ENCODE results near the gene STEAP3.

STEAP3 gene

GRCh38 chr2:119280680-119281079 is 57.0 kb downstream of the STEAP3 start:
- 82 to 87% methylated on average over 3 to 4 of the region's 4 CpGs for WGBS, 2 experiments
- H3K27me3 ChIP-seq (ENCODE audit: control insufficient read depth, insufficient read depth, low read length, poor library complexity, severe bottlenecking), result no peaks in the 10 kb centered on the region
- no peaks in the 10 kb centered on the region for H3K36me3 ChIP-seq (ENCODE audit: control insufficient read depth, insufficient read depth, low read length)
- no peak overlapping the region for H3K27ac ChIP-seq (ENCODE audit: insufficient read depth, low read depth, low read length, poor library complexity, severe bottlenecking)
- no peaks in the 10 kb centered on the region for H3K9me3 ChIP-seq (ENCODE audit: control insufficient read depth, low read length)
- no peaks in the 10 kb centered on the region for H3K4me1 ChIP-seq (ENCODE audit: control insufficient read depth, insufficient read depth, low read length)
- H3K4me3 ChIP-seq (ENCODE audit: insufficient read depth, low read depth, low read length), result no peak overlapping the region

GRCh38 chr2:119282146-119282995 is 58.7 kb downstream of the STEAP3 start:
- Histone ChIP-seq H3K9me3 (ENCODE audit: control insufficient read depth, low read length) (no peaks in the 10 kb centered on the region), H3K27me3 (ENCODE audit: control insufficient read depth, insufficient read depth, low read length, poor library complexity, severe bottlenecking) (no peaks in the 10 kb centered on the region), H3K36me3 (ENCODE audit: control insufficient read depth, insufficient read depth, low read length) (no peaks in the 10 kb centered on the region), H3K27ac (ENCODE audit: insufficient read depth, low read depth, low read length, poor library complexity, severe bottlenecking) (no peak overlapping the region), H3K4me1 (ENCODE audit: control insufficient read depth, insufficient read depth, low read length) (no peaks in the 10 kb centered on the region), H3K4me3 (ENCODE audit: insufficient read depth, low read depth, low read length) (no peak overlapping the region)
- 90% methylated on average over 21 of the region's 21 CpGs for WGBS, 2 experiments

GRCh38 chr2:119282996-119283511 is 59.4 kb downstream of the STEAP3 start:
- no peaks in the 10 kb centered on the region for H3K4me1 ChIP-seq (ENCODE audit: control insufficient read depth, insufficient read depth, low read length)
- H3K4me3 ChIP-seq (ENCODE audit: insufficient read depth, low read depth, low read length), result no peak overlapping the region
- 91 to 93% methylated on average over 4 of the region's 4 CpGs for WGBS, 2 experiments

GRCh38 chr2:119283873-119284331 is 60.3 kb downstream of the STEAP3 start:
- Histone ChIP-seq H3K9me3 (ENCODE audit: control insufficient read depth, low read length) (no peaks in the 10 kb centered on the region), H3K27me3 (ENCODE audit: control insufficient read depth, insufficient read depth, low read length, poor library complexity, severe bottlenecking) (no peaks in the 10 kb centered on the region), H3K4me3 (ENCODE audit: insufficient read depth, low read depth, low read length) (no peak overlapping the region), H3K36me3 (ENCODE audit: control insufficient read depth, insufficient read depth, low read length) (no peaks in the 10 kb centered on the region), H3K4me1 (ENCODE audit: control insufficient read depth, insufficient read depth, low read length) (no peaks in the 10 kb centered on the region), H3K27ac (ENCODE audit: insufficient read depth, low read depth, low read length, poor library complexity, severe bottlenecking) (no peak overlapping the region)
- WGBS, 2 experiments, result 91 to 93% methylated on average over 10 of the region's 10 CpGs

More at GRCh38 chr2:119282996-119283511, 59.4 kb downstream of the STEAP3 start:
- no peaks in the 10 kb centered on the region for H3K27me3 ChIP-seq (ENCODE audit: control insufficient read depth, insufficient read depth, low read length, poor library complexity, severe bottlenecking)
- no peak overlapping the region for H3K27ac ChIP-seq (ENCODE audit: insufficient read depth, low read depth, low read length, poor library complexity, severe bottlenecking)
- no peaks in the 10 kb centered on the region for H3K9me3 ChIP-seq (ENCODE audit: control insufficient read depth, low read length)
- no peaks in the 10 kb centered on the region for H3K36me3 ChIP-seq (ENCODE audit: control insufficient read depth, insufficient read depth, low read length)

GRCh38 chr2:119286661-119287060 is 63.0 kb downstream of the STEAP3 start:
- Histone ChIP-seq H3K9me3 (ENCODE audit: control insufficient read depth, low read length) (no peaks in the 10 kb centered on the region), H3K27ac (ENCODE audit: insufficient read depth, low read depth, low read length, poor library complexity, severe bottlenecking) (no peak overlapping the region), H3K4me1 (ENCODE audit: control insufficient read depth, insufficient read depth, low read length) (no peaks in the 10 kb centered on the region), H3K27me3 (ENCODE audit: control insufficient read depth, insufficient read depth, low read length, poor library complexity, severe bottlenecking) (no peaks in the 10 kb centered on the region), H3K36me3 (ENCODE audit: control insufficient read depth, insufficient read depth, low read length) (no peaks in the 10 kb centered on the region), H3K4me3 (ENCODE audit: insufficient read depth, low read depth, low read length) (no peak overlapping the region)
- WGBS, 2 experiments, result 86 to 90% methylated on average over 8 of the region's 8 CpGs

GRCh38 chr2:119288576-119288975 is 64.9 kb downstream of the STEAP3 start:
- H3K36me3 ChIP-seq (ENCODE audit: control insufficient read depth, insufficient read depth, low read length), result no peaks in the 10 kb centered on the region
- H3K4me3 ChIP-seq (ENCODE audit: insufficient read depth, low read depth, low read length), result no peak overlapping the region
- H3K4me1 ChIP-seq (ENCODE audit: control insufficient read depth, insufficient read depth, low read length), result no peaks in the 10 kb centered on the region
- 90 to 91% methylated on average over 6 of the region's 6 CpGs for WGBS, 2 experiments
- H3K9me3 ChIP-seq (ENCODE audit: control insufficient read depth, low read length), result no peaks in the 10 kb centered on the region
- H3K27ac ChIP-seq (ENCODE audit: insufficient read depth, low read depth, low read length, poor library complexity, severe bottlenecking), result no peak overlapping the region
- no peaks in the 10 kb centered on the region for H3K27me3 ChIP-seq (ENCODE audit: control insufficient read depth, insufficient read depth, low read length, poor library complexity, severe bottlenecking)

- no peaks in the 10 kb centered on the region for H3K36me3 ChIP-seq (ENCODE audit: control insufficient read depth, insufficient read depth, low read length)
- no peak overlapping the region for H3K4me3 ChIP-seq (ENCODE audit: insufficient read depth, low read depth, low read length)
- no peak overlapping the region for H3K27ac ChIP-seq (ENCODE audit: insufficient read depth, low read depth, low read length, poor library complexity, severe bottlenecking)
- WGBS, 2 experiments, result 91 to 93% methylated on average over 11 of the region's 11 CpGs
- no peaks in the 10 kb centered on the region for H3K4me1 ChIP-seq (ENCODE audit: control insufficient read depth, insufficient read depth, low read length)
- no peaks in the 10 kb centered on the region for H3K27me3 ChIP-seq (ENCODE audit: control insufficient read depth, insufficient read depth, low read length, poor library complexity, severe bottlenecking)
- H3K9me3 ChIP-seq (ENCODE audit: control insufficient read depth, low read length), result no peaks in the 10 kb centered on the region
These were observed 65.5 kb downstream of the STEAP3 start for GRCh38 chr2:119289093-119289492.

- Histone ChIP-seq H3K36me3 (ENCODE audit: control insufficient read depth, insufficient read depth, low read length) (no peaks in the 10 kb centered on the region), H3K27ac (ENCODE audit: insufficient read depth, low read depth, low read length, poor library complexity, severe bottlenecking) (no peak overlapping the region), H3K4me3 (ENCODE audit: insufficient read depth, low read depth, low read length) (no peak overlapping the region), H3K9me3 (ENCODE audit: control insufficient read depth, low read length) (no peaks in the 10 kb centered on the region), H3K4me1 (ENCODE audit: control insufficient read depth, insufficient read depth, low read length) (no peaks in the 10 kb centered on the region), H3K27me3 (ENCODE audit: control insufficient read depth, insufficient read depth, low read length, poor library complexity, severe bottlenecking) (no peaks in the 10 kb centered on the region)
- WGBS, 2 experiments, result 94 to 96% methylated on average over 5 to 6 of the region's 6 CpGs
These were observed 66.0 kb downstream of the STEAP3 start for GRCh38 chr2:119289642-119290041.

- no peak overlapping the region for H3K4me3 ChIP-seq (ENCODE audit: insufficient read depth, low read depth, low read length)
- 35 to 36% methylated on average over 15 of the region's 15 CpGs for WGBS, 2 experiments
- H3K27me3 ChIP-seq (ENCODE audit: control insufficient read depth, insufficient read depth, low read length, poor library complexity, severe bottlenecking), result no peaks in the 10 kb centered on the region
- H3K9me3 ChIP-seq (ENCODE audit: control insufficient read depth, low read length), result no peaks in the 10 kb centered on the region
- H3K36me3 ChIP-seq (ENCODE audit: control insufficient read depth, insufficient read depth, low read length), result no peaks in the 10 kb centered on the region
- H3K4me1 ChIP-seq (ENCODE audit: control insufficient read depth, insufficient read depth, low read length), result no peaks in the 10 kb centered on the region
- no peak overlapping the region for H3K27ac ChIP-seq (ENCODE audit: insufficient read depth, low read depth, low read length, poor library complexity, severe bottlenecking)
These were observed 67.4 kb downstream of the STEAP3 start for GRCh38 chr2:119290859-119291587.

- 89% methylated on average over 8 of the region's 8 CpGs for WGBS, 2 experiments
- Histone ChIP-seq H3K27me3 (ENCODE audit: control insufficient read depth, insufficient read depth, low read length, poor library complexity, severe bottlenecking) (no peaks in the 10 kb centered on the region), H3K27ac (ENCODE audit: insufficient read depth, low read depth, low read length, poor library complexity, severe bottlenecking) (no peak overlapping the region), H3K9me3 (ENCODE audit: control insufficient read depth, low read length) (no peaks in the 10 kb centered on the region), H3K4me3 (ENCODE audit: insufficient read depth, low read depth, low read length) (no peak overlapping the region), H3K4me1 (ENCODE audit: control insufficient read depth, insufficient read depth, low read length) (no peaks in the 10 kb centered on the region), H3K36me3 (ENCODE audit: control insufficient read depth, insufficient read depth, low read length) (no peaks in the 10 kb centered on the region)
These were observed 68.0 kb downstream of the STEAP3 start for GRCh38 chr2:119291588-119292167.

Measured in ectodermal cell (in vitro differentiated cells).